HCT116 (cell line): ENCODE measurements around the gene BBS7. TPM values are rescaled to one million over a fixed set of nuclear protein-coding genes. Genes with fewer than 3 reads are reported as not detected.

Experiments
- ATAC-seq: fragments of 200-7000 bp; cut with Tn5 transposase; 2 replicates; pipeline ENCODE4 v1.9.1; 2020; ENCODE audit warnings: mild to moderate bottlenecking, moderate library complexity
- BruUV-seq: library from RNA; stranded (reverse); fragments of 400-500 nt; replicated peaks from 2 replicates; lab custom pipeline; 2021; lab: Mats Ljungman, UMichigan
- CTCF ChIA-PET: fragments of 300-600 bp; sonication (Branson Sonifier 250); formaldehyde crosslinking; loops from one replicate; lab custom pipeline; 2021; ENCODE audit warnings: antibody characterized with exemption; lab: Charles Lee
- POLR2A ChIA-PET: fragments of 300-600, 350-600 bp; sonication (Branson Sonifier 250); formaldehyde crosslinking; loops from one replicate; lab custom pipeline; 2021; ENCODE audit warnings: antibody characterized with exemption; lab: Charles Lee
- RAD21 ChIA-PET, 2 experiments: fragments of 300-600 bp; sonication (Branson Sonifier 250); formaldehyde crosslinking; loops; one replicate each; lab custom pipeline; 2023; ENCODE audit warnings: low total read pairs in 2 of 2; ENCODE audit not compliant: uncharacterized antibody in 2 of 2, unreplicated experiment in 2 of 2, low non-redundant PET in 1 of 2; lab: Charles Lee
- DNase-seq: peaks from one replicate; pipeline ENCODE4 v3.0.0-alpha.2; 2010; ENCODE audit warnings: low read depth, low spot score
- H2AFZ ChIP-seq: fragments of 200-600 bp; shearing (Covaris generic), sonication (generic); 2 replicates; pipeline ENCODE4 v1.6.1; 2017; ENCODE audit warnings: low read depth, mixed run types, mixed read lengths, antibody characterized with exemption, low read length; ENCODE audit not compliant: poor library complexity, severe bottlenecking
- H3K27ac ChIP-seq: 2 replicates; pipeline ENCODE4 v1.5.1; 2012; ENCODE audit warnings: low read depth, low read length
- H3K27me3 ChIP-seq: fragments of 200-600 bp; sonication (generic); 2 replicates; pipeline ENCODE4 v1.6.1; 2016; ENCODE audit warnings: mixed run types, low read length, mixed read lengths; ENCODE audit not compliant: insufficient read depth
- H3K36me3 ChIP-seq, 2 experiments: fragments of 200-500 bp in 1 of 2; fragments of 200-600 bp in 1 of 2; sonication (Bioruptor generic) in 1 of 2; sonication (generic) in 1 of 2; 2 replicates each; pipeline versions ENCODE4 v1.5.1 to v1.6.1; 2014 to 2016; ENCODE audit warnings: low read length in 2 of 2, inconsistent platforms in 1 of 2, mixed read lengths in 1 of 2, mixed run types in 1 of 2; ENCODE audit not compliant: insufficient read depth in 2 of 2, control insufficient read depth in 1 of 2
- H3K4me1 ChIP-seq, 2 experiments: fragments of 200-600 bp in 1 of 2; sonication (generic) in 1 of 2; 2 replicates each; pipeline versions ENCODE4 v1.5.1 to v1.6.1; 2012 to 2017; ENCODE audit warnings: low read length in 2 of 2, inconsistent platforms in 1 of 2, mild to moderate bottlenecking in 1 of 2, mixed read lengths in 1 of 2, mixed run types in 1 of 2, moderate library complexity in 1 of 2; ENCODE audit not compliant: insufficient read depth in 2 of 2, control insufficient read depth in 1 of 2
- H3K4me2 ChIP-seq: fragments of 200-600 bp; sonication (generic); 2 replicates; pipeline ENCODE4 v1.6.1; 2017; ENCODE audit warnings: mixed run types, low read length, mixed read lengths
- H3K4me3 ChIP-seq, 2 experiments: fragments of 200-600 bp in 1 of 2; sonication (generic) in 1 of 2; replicated peaks in 1 of 2; 2 replicates each; pipeline ENCODE4 v1.5.1; 2011 to 2016; ENCODE audit warnings: low read length in 2 of 2, control low read depth in 1 of 2, low read depth in 1 of 2, mild to moderate bottlenecking in 1 of 2, mixed read lengths in 1 of 2, mixed run types in 1 of 2
- H3K79me2 ChIP-seq: fragments of 200-600 bp; sonication (generic); 2 replicates; pipeline ENCODE4 v1.6.1; 2017; ENCODE audit warnings: mild to moderate bottlenecking, mixed run types, low read length, moderate library complexity, mixed read lengths; ENCODE audit not compliant: insufficient read depth
- H3K9ac ChIP-seq: fragments of 200-600 bp; sonication (generic); 2 replicates; pipeline ENCODE4 v1.6.1; 2016; ENCODE audit warnings: low read length, mixed read lengths
- H3K9me2 ChIP-seq: fragments of 200-600 bp; sonication (generic), shearing (Covaris generic); 2 replicates; pipeline ENCODE4 v1.6.1; 2017; ENCODE audit warnings: mixed run types, mild to moderate bottlenecking, moderate library complexity; ENCODE audit not compliant: insufficient read depth
- H3K9me3 ChIP-seq, 2 experiments: fragments of 200-500 bp in 1 of 2; fragments of 200-600 bp in 1 of 2; sonication (Bioruptor generic) in 1 of 2; sonication (generic) in 1 of 2; 2 replicates each; pipeline ENCODE4 v1.6.1; 2014 to 2017; ENCODE audit warnings: low read length in 2 of 2, mixed read lengths in 2 of 2, inconsistent platforms in 1 of 2, low read depth in 1 of 2, mild to moderate bottlenecking in 1 of 2, mixed run types in 1 of 2, moderate library complexity in 1 of 2; ENCODE audit not compliant: control insufficient read depth in 1 of 2, insufficient read depth in 1 of 2
- H4K20me1 ChIP-seq: fragments of 200-600 bp; sonication (generic), shearing (Covaris generic); 2 replicates; pipeline ENCODE4 v1.6.1; 2017; ENCODE audit warnings: mixed run types, mild to moderate bottlenecking, moderate library complexity; ENCODE audit not compliant: insufficient read depth
- CEBPB ChIP-seq: IDR thresholded peaks from 2 replicates; pipeline ENCODE4 v1.6.1; 2012; ENCODE audit warnings: low read depth
- ELF1 ChIP-seq: IDR thresholded peaks from 2 replicates; pipeline ENCODE4 v1.6.1; 2012; ENCODE audit warnings: low read depth, borderline replicate concordance
- EZH2 ChIP-seq: fragments of 200-600 bp; sonication (generic); IDR thresholded peaks from 2 replicates; pipeline ENCODE4 v1.6.1; 2017; ENCODE audit warnings: antibody characterized with exemption, mixed run types
- MAX ChIP-seq: IDR thresholded peaks from 2 replicates; pipeline ENCODE4 v1.6.1; 2012
- REST ChIP-seq: IDR thresholded peaks from 2 replicates; pipeline ENCODE4 v1.6.1; 2012; ENCODE audit warnings: low read depth
- SP1 ChIP-seq: IDR thresholded peaks from 2 replicates; pipeline ENCODE4 v1.6.1; 2012; ENCODE audit warnings: low read depth
- ZFX ChIP-seq: fragments of 450-650 bp; IDR thresholded peaks from 2 replicates; pipeline ENCODE4 v1.6.1; 2017
- ZNF274 ChIP-seq: fragments of 200-500 bp; sonication (Bioruptor generic); IDR thresholded peaks from 2 replicates; pipeline ENCODE4 v1.6.1; 2014; ENCODE audit warnings: mild to moderate bottlenecking, low read depth, low read length, inconsistent platforms
- intact Hi-C: fragments of 100-400 bp; cut with micrococcal nuclease; formaldehyde crosslinking; loops from 2 replicates; pipeline ENCODE4 v1.10.0; 2022
- total RNA-seq: library from RNA; stranded (reverse); gene quantifications from one replicate; pipeline ENCODE4 v1.2.1, GENCODE V29; 2021; ENCODE audit not compliant: unreplicated experiment

The BBS7 gene
- total RNA-seq, 1 experiment from 2014 or later, result 22.9 TPM

- TF ChIP-seq ZNF274, result no peak
- TF ChIP-seq ZFX, result no peak
- no peak for TF ChIP-seq MAX
- TF ChIP-seq EZH2, result no peak
- no peak for TF ChIP-seq REST
- no peak for TF ChIP-seq ELF1
- TF ChIP-seq CEBPB, result no peak
- TF ChIP-seq, all 23 proteins: peak for 0
Measured at GRCh38 chr4:121888134-121888533, 17.9 kb upstream of the BBS7 start (continued).

GRCh38 chr4:121885115-121885514 is 14.8 kb upstream of the BBS7 start:
- H3K4me3 ChIP-seq, result no peak overlapping the region
- H3K4me2 ChIP-seq, result no peak overlapping the region
- no peak overlapping the region for H3K27ac ChIP-seq
- H3K79me2 ChIP-seq, result no peaks in the 10 kb centered on the region
- H4K20me1 ChIP-seq, result no peaks in the 10 kb centered on the region
- RAD21 ChIA-PET, result no interaction called here
- no TSS peak for BruUV-seq
- TF ChIP-seq SP1, result no peak
- TF ChIP-seq, all 23 proteins: peak for 0
- no peaks in the 10 kb centered on the region for H3K9me2 ChIP-seq
- no peak overlapping the region for H3K9ac ChIP-seq
- no peak overlapping the region for H2AFZ ChIP-seq
- no peaks in the 10 kb centered on the region for H3K36me3 ChIP-seq
- no peaks in the 10 kb centered on the region for H3K4me1 ChIP-seq
- H3K9me3 ChIP-seq, result no peaks in the 10 kb centered on the region
- no peaks in the 10 kb centered on the region for H3K27me3 ChIP-seq
- POLR2A ChIA-PET, result no interaction called here
- intact Hi-C loops, result no loop called here
- DNase-seq (no peak), ATAC-seq (no peak)
- CTCF ChIA-PET, result no interaction called here
